Subcutaneous preadipocyte (primary cell): ENCODE results near the gene NIP7. TPM values are rescaled to one million over a fixed set of nuclear protein-coding genes. Genes with fewer than 3 reads are reported as not detected.

Source experiments
- total RNA-seq: library from RNA; depleted of rRNA; stranded (reverse); fragments of >200 nt; gene quantifications from 2 replicates; pipeline ENCODE4 v1.2.3, GENCODE V29; 2012

The NIP7 gene
- total RNA-seq, result 33.8 and 42.6 TPM in 2 replicates

DNA sequence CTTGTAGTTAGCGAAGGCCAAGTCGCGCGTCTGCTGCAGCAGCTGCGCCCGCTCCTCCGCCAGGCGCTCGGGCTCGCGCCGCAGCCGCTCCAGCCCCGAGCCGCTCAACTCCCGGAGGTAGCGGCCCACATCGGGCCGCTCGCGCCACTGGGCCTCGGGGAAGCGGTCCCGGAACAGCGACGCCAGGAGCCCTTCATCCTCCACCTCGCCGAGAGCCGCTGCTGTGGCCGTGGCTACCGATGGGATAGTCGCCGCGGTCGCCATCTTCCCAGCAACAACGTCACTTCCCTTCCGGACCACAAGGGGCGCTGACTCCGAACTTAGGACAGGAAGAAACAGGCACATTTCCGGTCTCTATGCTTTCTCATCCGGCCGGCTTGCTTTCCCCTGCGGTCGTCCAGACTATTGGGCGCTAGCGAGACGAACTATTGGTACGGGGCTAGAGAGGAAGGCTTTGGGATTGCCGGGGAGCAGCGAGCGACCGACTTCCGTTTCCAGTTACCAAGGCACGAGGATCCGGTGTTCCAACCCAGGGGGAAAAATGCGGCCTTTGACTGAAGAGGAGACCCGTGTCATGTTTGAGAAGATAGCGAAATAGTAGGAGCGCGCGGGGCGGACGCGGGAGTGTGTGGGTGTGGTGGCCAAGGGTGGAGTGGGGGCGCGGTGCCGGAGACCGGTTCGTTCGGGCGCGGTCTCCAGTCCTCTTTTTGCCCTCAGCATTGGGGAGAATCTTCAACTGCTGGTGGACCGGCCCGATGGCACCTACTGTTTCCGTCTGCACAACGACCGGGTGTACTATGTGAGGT is at the start of gene NIP7, which contains the start of gene COG8:
Gene NIP7, plus strand, starts transcription at position 484 of the 806 bp plus-strand sequence. Its CDS starts 58 bp downstream, at position 542.
Gene COG8, minus strand, starts transcription at position 276 of the 806 bp plus-strand sequence. Its CDS starts 12 bp downstream, at position 264.

DNA sequence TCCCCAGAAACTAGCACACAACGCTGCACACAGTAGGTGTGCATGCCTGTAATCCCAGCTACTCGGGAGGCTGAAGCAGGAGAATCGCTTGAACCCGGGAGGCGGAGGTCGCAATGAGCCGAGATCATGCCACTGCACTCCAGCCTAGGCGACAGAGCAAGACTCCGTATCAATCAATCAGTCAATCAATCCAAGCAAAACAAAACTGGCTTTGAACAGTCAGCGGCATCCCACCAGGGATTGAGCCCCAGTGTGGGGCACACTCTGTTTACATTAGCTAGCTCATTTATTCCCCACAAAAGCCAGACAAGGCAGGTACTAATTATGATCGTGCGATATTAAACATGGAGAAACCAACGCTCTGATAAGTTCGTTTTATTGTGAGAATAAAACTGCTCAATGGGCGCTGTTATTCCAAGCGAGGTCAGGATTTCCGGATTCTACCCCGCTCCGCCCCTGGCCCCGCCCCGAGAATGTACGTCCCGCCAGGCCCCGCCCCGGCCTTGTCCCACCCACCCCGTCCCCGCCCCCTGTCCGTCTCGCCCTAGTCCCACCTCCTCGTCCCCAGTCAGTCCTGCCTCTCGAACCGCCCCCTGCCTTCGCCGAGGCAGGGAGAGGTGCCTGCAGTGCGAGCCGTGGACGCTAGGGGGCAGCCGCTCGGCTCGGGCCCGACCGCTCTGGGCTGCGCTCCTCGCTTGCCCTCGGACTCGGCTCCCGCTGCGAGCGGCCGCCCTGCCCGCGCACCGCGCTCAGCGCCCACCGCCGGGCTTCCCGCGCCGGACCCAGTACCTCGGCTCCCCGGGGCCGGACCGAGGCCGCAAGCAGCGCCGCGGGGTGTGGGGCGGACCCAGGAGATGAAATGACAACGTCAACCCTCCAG is 28.7 kb upstream of the NIP7 start, which contains the start of gene VPS4A:
Gene VPS4A, plus strand, starts transcription at position 698 of the 880 bp plus-strand sequence. Its CDS starts 162 bp downstream, at position 860.

GRCh38 chr16:69330286-69331109 is 9.1 kb upstream of the NIP7 start, which contains the start of gene PDF:
TSS of gene PDF (minus strand) at chr16:69330588. CDS start at chr16:69330570, 18 bp downstream.

GRCh38 chr16:69351309-69352027 is 11.9 kb downstream of the NIP7 start, which contains the start of gene TMED6:
TSS of gene TMED6 (minus strand) at chr16:69351786. CDS start at chr16:69351753, 33 bp downstream.

Other genes with a start within 250 kb of the NIP7 start
- under 0.01 and 0.20 TPM in 2 replicates for gene HAS3, start 234.1 kb upstream of the NIP7 start, total RNA-seq
- gene CHTF8, start 207.2 kb upstream of the NIP7 start, total RNA-seq, result 59.2 and 82.5 TPM in 2 replicates
- gene UTP4, start 207.1 kb upstream of the NIP7 start, total RNA-seq, result 16.2 and 21.9 TPM in 2 replicates
- gene SNTB2, start 152.6 kb upstream of the NIP7 start, total RNA-seq, result 27.9 and 47.3 TPM in 2 replicates
- 34.5 and 43.0 TPM in 2 replicates for gene VPS4A, start 28.4 kb upstream of the NIP7 start, total RNA-seq
- 11.8 and 15.2 TPM in 2 replicates for gene PDF, start 9.2 kb upstream of the NIP7 start, total RNA-seq
- 36.0 and 45.2 TPM in 2 replicates for gene COG8, start 208 bp upstream of the NIP7 start, total RNA-seq
- gene TMED6, start 12.0 kb downstream of the NIP7 start, total RNA-seq, result 0.37 TPM in 1 of 2 replicates, not detected in the other
- 10.7 and 16.2 TPM in 2 replicates for gene TERF2, start 46.2 kb downstream of the NIP7 start, total RNA-seq
- gene CYB5B, start 84.8 kb downstream of the NIP7 start, total RNA-seq, result 83.0 and 125 TPM in 2 replicates
- 20.2 and 27.6 TPM in 2 replicates for gene NFAT5, start 226.2 kb downstream of the NIP7 start, total RNA-seq